GM12874 (cell line): ENCODE data around the gene PARP1.

Experiments used
- TF ChIP-seq, protein P1 (sequence below): IDR thresholded peaks from 2 replicates; pipeline ENCODE4 v1.5.1; 2011; ENCODE audit warnings: low read depth, mild to moderate bottlenecking, control low read depth, low read length, moderate library complexity; ENCODE audit not compliant: insufficient read depth

PARP1 gene

DNA sequence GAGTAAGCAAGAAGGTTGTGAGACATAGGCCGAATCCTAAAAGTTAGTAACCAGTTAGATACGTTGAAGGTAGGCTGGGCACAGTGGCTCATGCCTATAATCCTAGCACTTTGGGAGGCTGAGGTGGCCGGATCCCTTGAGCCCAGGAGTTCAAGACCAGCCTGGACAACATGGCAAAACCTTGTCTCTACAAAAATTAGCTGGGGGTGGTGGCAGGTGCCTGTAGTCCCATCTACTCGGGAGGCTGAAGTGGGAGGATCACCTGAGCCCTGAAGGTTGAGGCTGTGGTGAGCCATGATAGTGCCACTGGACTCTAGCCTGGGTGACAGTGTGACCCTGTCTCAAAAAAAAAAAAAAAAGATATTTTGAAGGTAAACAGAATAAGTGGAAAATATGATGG, 1.5 kb upstream of the PARP1 start:
- TF ChIP-seq, protein P1, sequence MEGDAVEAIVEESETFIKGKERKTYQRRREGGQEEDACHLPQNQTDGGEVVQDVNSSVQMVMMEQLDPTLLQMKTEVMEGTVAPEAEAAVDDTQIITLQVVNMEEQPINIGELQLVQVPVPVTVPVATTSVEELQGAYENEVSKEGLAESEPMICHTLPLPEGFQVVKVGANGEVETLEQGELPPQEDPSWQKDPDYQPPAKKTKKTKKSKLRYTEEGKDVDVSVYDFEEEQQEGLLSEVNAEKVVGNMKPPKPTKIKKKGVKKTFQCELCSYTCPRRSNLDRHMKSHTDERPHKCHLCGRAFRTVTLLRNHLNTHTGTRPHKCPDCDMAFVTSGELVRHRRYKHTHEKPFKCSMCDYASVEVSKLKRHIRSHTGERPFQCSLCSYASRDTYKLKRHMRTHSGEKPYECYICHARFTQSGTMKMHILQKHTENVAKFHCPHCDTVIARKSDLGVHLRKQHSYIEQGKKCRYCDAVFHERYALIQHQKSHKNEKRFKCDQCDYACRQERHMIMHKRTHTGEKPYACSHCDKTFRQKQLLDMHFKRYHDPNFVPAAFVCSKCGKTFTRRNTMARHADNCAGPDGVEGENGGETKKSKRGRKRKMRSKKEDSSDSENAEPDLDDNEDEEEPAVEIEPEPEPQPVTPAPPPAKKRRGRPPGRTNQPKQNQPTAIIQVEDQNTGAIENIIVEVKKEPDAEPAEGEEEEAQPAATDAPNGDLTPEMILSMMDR: no peak

DNA sequence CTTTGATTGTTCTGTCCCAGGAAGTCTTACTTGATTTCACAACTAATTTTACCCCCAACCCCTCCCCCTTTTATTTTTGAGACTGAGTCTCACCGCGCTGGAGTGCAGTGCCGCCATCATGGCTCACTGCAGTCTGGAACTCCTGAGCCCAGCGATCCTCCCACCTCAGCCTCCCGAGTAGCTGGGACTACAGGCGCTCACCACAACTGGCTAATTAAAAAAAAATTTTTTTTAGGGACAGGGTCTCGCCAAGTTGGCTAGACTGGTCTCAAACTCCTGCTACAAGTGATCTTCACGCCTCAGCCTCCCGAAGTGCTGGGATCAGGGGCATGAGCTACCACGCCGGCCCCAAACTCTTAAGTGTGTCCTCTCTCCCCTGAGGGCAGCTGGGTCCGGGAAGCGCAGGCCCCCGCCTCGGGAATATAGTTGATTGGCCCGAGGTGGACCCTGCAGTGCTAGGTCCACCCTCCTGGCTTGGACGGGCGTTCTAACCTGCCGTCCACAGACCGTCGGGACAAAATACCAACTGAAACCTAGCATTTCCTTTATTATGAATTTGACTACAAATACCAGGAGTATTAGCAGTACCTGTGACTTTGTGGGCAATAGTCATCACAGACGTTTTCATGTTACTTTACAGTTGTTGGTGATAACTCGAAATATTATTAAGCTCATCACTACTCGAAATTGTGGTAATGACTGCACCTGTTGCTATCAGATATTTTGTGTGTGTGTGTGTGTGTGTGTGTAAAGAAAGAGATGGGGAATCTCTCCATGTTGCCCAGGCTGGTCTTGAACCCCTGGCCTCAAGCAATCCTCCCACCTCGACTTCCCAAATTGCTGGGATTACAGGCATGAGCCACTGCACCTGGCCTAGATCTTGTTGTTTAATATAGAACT, 642 bp upstream of the PARP1 start:
- TF ChIP-seq, protein P1: no peak

GRCh38 chr1:226407199-226407496, 745 bp downstream of the PARP1 start:
- TF ChIP-seq, protein P1: no peak

GRCh38 chr1:226406401-226406881, 1.5 kb downstream of the PARP1 start:
- TF ChIP-seq, protein P1: no peak

- TF ChIP-seq, protein P1: no peak
These were observed 2.4 kb downstream of the PARP1 start for GRCh38 chr1:226405411-226405988.

DNA sequence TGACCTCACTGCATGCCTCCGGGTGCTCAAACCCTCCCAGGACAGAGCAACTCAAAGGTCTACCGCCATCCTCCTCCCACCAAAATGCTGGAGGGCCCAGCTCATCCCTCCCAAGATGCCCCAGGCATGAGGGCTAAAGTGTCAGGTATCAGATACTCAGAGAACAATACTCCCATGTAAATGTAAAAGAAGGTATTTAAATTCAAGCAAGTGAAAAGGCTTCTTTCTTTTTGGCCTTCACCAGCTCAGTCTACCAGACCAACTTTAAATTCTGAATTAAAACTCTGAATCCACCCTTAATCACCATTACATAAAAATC, 3.0 kb downstream of the PARP1 start:
- TF ChIP-seq, protein P1: no peak

DNA sequence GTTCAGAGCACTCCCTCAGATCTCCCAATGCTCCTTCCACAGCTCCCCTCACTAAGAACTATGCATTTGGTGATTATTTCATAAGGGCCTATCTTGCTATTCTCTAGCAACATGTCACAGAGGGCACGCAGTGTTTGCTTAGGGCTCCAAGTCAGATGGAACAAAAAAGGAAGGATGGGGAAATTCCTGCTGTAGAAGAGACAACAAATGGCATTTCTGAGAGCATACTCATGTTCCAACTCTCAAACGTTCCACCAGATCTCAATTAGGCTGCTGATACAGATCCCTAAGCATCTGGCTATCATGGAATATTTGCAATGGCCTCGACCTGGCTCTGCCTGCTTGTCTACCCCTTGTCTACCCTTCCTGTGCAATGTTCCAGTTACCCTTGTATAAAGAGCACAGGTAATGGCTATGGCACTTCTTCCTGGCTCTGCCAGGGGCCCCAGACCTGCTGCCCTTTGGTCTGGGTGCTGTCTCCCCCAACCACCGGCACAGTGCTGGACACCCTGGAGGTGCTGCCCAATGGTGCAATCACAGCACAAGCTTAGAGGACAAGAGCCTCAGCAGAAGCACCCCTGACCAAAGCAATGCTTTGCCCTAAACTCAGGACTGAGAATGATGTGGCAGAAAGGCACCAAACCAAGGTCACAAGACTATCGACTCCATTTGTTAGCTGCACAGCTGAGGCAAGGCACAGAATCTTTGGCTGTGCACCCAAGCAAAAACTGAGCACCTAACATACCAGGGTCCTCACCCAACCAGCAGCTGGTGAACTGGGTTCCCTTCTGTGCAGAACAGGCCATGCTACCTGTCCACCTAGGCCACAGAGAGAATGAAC, 3.6 kb downstream of the PARP1 start:
- TF ChIP-seq, protein P1: no peak
